B cell (primary cell): Measurements from ENCODE around the gene KLHL2.
"Not testable (repeated sequence)": the region's sequence is repeated elsewhere in the genome, so short reads cannot be mapped to it uniquely, and the experiment has no call there.

Source experiments
- EZH2 ChIP-seq: IDR thresholded peaks from 2 replicates; pipeline ENCODE4 v1.6.1; 2012; ENCODE audit warnings: borderline replicate concordance, low read depth, mild to moderate bottlenecking, moderate library complexity, low read length; ENCODE audit not compliant: insufficient read depth, poor library complexity, severe bottlenecking
- TF ChIP-seq, protein P1 (sequence below): fragments of 200-600 bp; IDR thresholded peaks from one replicate; pipeline ENCODE4 v1.8.0; 2022; ENCODE audit warnings: antibody characterized with exemption, mild to moderate bottlenecking

DNA sequence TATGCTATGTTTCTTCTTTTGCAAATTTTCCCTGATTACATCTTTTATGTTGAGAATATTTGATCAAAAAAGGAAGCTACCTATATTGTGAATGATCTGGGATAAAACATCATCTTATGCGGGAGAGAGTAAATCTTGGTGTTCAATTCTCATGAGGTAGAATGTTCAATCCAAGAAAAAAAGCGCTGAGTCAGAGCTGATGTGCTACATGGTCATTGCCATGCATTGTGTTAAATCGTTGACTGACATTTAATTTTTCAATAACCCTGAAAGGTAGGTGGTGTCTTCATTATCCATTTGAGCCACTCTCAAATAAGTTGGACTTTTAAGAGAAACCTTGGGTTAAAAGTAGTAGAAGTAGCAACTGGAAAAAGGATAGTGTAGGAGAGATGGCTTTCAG is 47.4 kb downstream of the KLHL2 start:
- TF ChIP-seq, protein P1, sequence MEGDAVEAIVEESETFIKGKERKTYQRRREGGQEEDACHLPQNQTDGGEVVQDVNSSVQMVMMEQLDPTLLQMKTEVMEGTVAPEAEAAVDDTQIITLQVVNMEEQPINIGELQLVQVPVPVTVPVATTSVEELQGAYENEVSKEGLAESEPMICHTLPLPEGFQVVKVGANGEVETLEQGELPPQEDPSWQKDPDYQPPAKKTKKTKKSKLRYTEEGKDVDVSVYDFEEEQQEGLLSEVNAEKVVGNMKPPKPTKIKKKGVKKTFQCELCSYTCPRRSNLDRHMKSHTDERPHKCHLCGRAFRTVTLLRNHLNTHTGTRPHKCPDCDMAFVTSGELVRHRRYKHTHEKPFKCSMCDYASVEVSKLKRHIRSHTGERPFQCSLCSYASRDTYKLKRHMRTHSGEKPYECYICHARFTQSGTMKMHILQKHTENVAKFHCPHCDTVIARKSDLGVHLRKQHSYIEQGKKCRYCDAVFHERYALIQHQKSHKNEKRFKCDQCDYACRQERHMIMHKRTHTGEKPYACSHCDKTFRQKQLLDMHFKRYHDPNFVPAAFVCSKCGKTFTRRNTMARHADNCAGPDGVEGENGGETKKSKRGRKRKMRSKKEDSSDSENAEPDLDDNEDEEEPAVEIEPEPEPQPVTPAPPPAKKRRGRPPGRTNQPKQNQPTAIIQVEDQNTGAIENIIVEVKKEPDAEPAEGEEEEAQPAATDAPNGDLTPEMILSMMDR, result not testable (repeated sequence)
- not testable (repeated sequence) for TF ChIP-seq EZH2
